22Rv1 (cell line): ENCODE measurements around the gene KLHL18.

Experiments used
- CTCF ChIP-seq: fragments of 450-650 bp; IDR thresholded peaks from 2 replicates; pipeline ENCODE4 v1.5.1; 2017; ENCODE audit warnings: mild to moderate bottlenecking
- ZFX ChIP-seq: fragments of 450-650 bp; IDR thresholded peaks from 2 replicates; pipeline ENCODE4 v1.6.1; 2017; ENCODE audit warnings: antibody characterized with exemption, borderline replicate concordance

- TF ChIP-seq CTCF = no peak
- no peak for TF ChIP-seq ZFX
Observed at GRCh38 chr3:47342151-47342550, 59.4 kb downstream of the KLHL18 start.
